Pancreas (tissue), 10 donors: Measurements from ENCODE around the gene BRSK2. TPM values are rescaled to one million over a fixed set of nuclear protein-coding genes. Genes with fewer than 3 reads are reported as not detected.

Source experiments
- ATAC-seq, 4 donors: fragments of 200-7000 bp; cut with Tn5 transposase; one replicate each; pipeline versions ENCODE4 v1.8.0 to v1.9.1; 2020; ENCODE audit warnings: mild to moderate bottlenecking in 4 of 4, moderate library complexity in 4 of 4
- DNase-seq, 6 donors: peaks; one replicate each; pipeline ENCODE4 v3.0.0-alpha.2; 2020
- FAIRE-seq: peaks from 2 replicates; lab custom pipeline; 2012; peaks lifted over from hg19 to GRCh38; lab: Jason Lieb, UNC
- H3K27ac ChIP-seq, 4 donors: fragments of 200-600 bp; sonication (generic); 1 replicate in 3 of 4; 2 replicates in 1 of 4; pipeline versions ENCODE4 v1.5.0 to v1.8.0; 2020
- H3K27me3 ChIP-seq, 4 donors: fragments of 200-600 bp; one replicate each; pipeline ENCODE4 v1.8.0; 2021
- H3K36me3 ChIP-seq, 3 donors: fragments of 200-600 bp; sonication (generic) in 1 of 3; one replicate each; pipeline versions ENCODE4 v1.5.0 to v1.8.0; 2020 to 2021
- H3K4me1 ChIP-seq, 3 donors: fragments of 200-600 bp; one replicate each; pipeline ENCODE4 v1.8.0; 2021
- H3K4me3 ChIP-seq, 4 donors: fragments of 200-600 bp; sonication (generic) in 2 of 4; one replicate each; pipeline versions ENCODE4 v1.5.0 to v1.8.0; 2020 to 2021
- H3K9me3 ChIP-seq, 4 donors: fragments of 200-600 bp; one replicate each; pipeline ENCODE4 v1.8.0; 2021
- WGBS, 2 donors: extraction: QIAGEN DNeasy Blood & Tissue Kit; methylation state at CpG; one replicate each; pipeline ENCODE4 v1.1.7; 2013; 5-methylcytosine and 5-hydroxymethylcytosine counted together
- intact Hi-C, 3 donors: fragments of 100-400 bp; cut with DNase I; formaldehyde crosslinking; loops; one replicate each; pipeline versions ENCODE4 v1.11.1 to v1.14.2; 2022
- polyA plus RNA-seq, 2 donors: library from polyadenylated mRNA; stranded (reverse); fragments of 200-250 nt; gene quantifications; one replicate each; pipeline ENCODE4 v1.2.3, GENCODE V29; 2013
- total RNA-seq, 6 donors: library from RNA; stranded (reverse); fragmentation: NEBNext Ultra II Directional in 4 of 6; extraction: Animal tissue kit (Norgen Biotek cat#: 25700) in 4 of 6; gene quantifications; one replicate each; pipeline versions ENCODE4 v1.2.1 to v1.2.4, GENCODE V29; 2021 to 2023
- TF ChIP-seq, protein P1 (sequence below), 4 donors: fragments of 200-600 bp; sonication (generic) in 3 of 4; IDR thresholded peaks; one replicate each; pipeline versions ENCODE4 v1.5.0 to v1.8.0; 2021; ENCODE audit warnings: antibody characterized with exemption in 4 of 4
- donor health status: healthy with polysubstance abuse.
- donor health status: DM: no; HTN: no; CAD: no; lungs with moderate emphysema.
- donor health status: DM: no; HTN: no; CAD: no.
- donor health status: control.
- donor health status: control.
- donor health status: Bipolar disorder and iron deficiency.
- donor health status: DM: yes; HTN: yes; CAD: no.
- donor health status: DM: no; HTN: no; CAD: no.
- donor health status: DM: no; HTN: no; CAD: no.
- donor health status: DM: yes; HTN: yes; CAD: no.

The BRSK2 gene
- total and polyA plus RNA-seq, 8 donors: 44.2 to 215 (median 70.9) TPM

DNA sequence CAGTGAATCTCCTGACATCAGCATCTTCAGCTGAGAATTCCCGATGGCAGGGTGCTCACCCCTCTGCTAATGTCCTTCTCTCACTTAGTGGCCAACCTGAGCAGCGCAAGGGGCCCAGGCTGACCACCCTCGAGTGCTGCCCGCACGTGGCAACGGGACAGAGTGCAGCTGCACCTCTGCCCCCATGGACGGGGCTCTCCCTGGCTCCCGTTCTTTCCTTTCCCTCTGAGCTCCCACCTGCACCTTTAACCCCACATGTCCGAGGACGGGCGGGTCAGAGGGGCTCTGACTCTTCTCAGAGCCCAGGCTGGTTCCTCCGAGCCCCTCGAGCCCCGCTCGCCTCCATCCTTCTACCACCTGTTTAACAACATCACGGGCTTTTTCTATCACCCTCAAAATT, 77.0 kb downstream of the BRSK2 start:
- Histone ChIP-seq H3K4me1 (no peaks in the 10 kb centered on the region), H3K27me3 (no peaks in the 10 kb centered on the region), H3K4me3 (no peak overlapping the region), H3K36me3 (peaks cover 0 to 16% (median 0%) of the 10 kb centered on the region in 3 donors), H3K9me3 (no peaks in the 10 kb centered on the region), H3K27ac (no peak overlapping the region)
- TF ChIP-seq, protein P1, sequence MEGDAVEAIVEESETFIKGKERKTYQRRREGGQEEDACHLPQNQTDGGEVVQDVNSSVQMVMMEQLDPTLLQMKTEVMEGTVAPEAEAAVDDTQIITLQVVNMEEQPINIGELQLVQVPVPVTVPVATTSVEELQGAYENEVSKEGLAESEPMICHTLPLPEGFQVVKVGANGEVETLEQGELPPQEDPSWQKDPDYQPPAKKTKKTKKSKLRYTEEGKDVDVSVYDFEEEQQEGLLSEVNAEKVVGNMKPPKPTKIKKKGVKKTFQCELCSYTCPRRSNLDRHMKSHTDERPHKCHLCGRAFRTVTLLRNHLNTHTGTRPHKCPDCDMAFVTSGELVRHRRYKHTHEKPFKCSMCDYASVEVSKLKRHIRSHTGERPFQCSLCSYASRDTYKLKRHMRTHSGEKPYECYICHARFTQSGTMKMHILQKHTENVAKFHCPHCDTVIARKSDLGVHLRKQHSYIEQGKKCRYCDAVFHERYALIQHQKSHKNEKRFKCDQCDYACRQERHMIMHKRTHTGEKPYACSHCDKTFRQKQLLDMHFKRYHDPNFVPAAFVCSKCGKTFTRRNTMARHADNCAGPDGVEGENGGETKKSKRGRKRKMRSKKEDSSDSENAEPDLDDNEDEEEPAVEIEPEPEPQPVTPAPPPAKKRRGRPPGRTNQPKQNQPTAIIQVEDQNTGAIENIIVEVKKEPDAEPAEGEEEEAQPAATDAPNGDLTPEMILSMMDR (IDR thresholded peaks at IDR 0.05): no peak
- intact Hi-C loops: no loop called here
- FAIRE-seq: no peak
- WGBS, 2 donors: 72% methylated on average over 16 of the region's 16 CpGs
- no peak for ATAC-seq
- DNase-seq: peak in 2 of 6 donors; percentile 24 to 58

DNA sequence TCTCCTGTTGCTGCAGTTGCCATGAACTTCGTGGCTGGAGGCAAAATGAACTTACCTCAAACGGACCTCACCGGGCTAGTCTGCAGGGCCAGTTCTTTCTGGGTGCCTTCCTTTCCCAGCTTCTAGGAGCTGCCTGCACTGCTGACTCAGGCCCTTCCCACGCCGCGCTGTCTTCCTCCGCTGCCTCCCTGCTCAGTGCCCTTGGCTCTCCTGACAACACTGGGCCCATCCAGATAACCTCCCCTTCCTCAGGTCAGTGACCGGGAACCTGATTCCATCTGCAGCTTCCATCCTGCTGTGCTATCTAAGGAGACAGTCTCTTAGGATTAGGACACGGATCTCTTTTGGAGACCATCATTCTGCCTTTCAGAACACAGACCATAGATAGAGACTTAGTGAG, 77.5 kb downstream of the BRSK2 start:
- Histone ChIP-seq H3K9me3 (no peaks in the 10 kb centered on the region), H3K27ac (no peak overlapping the region), H3K4me1 (no peaks in the 10 kb centered on the region), H3K36me3 (peaks cover 0 to 16% (median 0%) of the 10 kb centered on the region in 3 donors), H3K27me3 (no peaks in the 10 kb centered on the region), H3K4me3 (no peak overlapping the region)
- ATAC-seq (no peak), DNase-seq (peak in 1 of 6 donors; percentile 43), FAIRE-seq (no peak)
- TF ChIP-seq, protein P1 (IDR thresholded peaks at IDR 0.05): no peak
- intact Hi-C loops: no loop called here
- 68 to 70% methylated on average over 9 of the region's 9 CpGs for WGBS, 2 donors

DNA sequence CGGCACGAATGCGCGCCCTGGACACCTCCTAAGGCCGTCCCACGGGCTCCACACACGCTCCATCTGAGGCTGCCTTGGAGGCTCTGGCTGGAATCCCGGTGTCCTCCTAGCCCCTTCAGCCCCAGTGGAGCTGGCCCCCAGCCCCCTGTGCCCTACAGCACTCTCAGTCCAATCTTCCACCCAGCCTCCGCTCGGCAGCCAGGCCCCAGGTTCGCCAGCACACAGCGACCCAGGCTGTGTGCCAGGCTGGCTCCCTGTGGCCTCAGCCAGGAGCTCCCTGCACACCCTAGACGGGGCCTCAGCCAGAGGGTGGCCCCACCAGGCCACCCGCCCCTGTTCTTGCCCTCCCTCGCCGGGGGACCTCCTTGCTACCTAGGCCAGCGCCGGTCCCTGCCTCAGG, 78.3 kb downstream of the BRSK2 start:
- intact Hi-C loops: no loop called here
- H3K27me3 ChIP-seq: no peaks in the 10 kb centered on the region
- 76 to 93% methylated on average over 15 to 18 of the region's 18 CpGs for WGBS, 2 donors
- H3K27ac ChIP-seq: no peak overlapping the region
- TF ChIP-seq, protein P1 (IDR thresholded peaks at IDR 0.05): no peak
- DNase-seq: peak in 2 of 6 donors; percentile 26 to 72
- FAIRE-seq: no peak
- H3K4me3 ChIP-seq: no peak overlapping the region
- no peaks in the 10 kb centered on the region for H3K4me1 ChIP-seq
- no peak for ATAC-seq
- H3K9me3 ChIP-seq: no peaks in the 10 kb centered on the region
- H3K36me3 ChIP-seq: peaks cover 0 to 16% (median 0%) of the 10 kb centered on the region in 3 donors

DNA sequence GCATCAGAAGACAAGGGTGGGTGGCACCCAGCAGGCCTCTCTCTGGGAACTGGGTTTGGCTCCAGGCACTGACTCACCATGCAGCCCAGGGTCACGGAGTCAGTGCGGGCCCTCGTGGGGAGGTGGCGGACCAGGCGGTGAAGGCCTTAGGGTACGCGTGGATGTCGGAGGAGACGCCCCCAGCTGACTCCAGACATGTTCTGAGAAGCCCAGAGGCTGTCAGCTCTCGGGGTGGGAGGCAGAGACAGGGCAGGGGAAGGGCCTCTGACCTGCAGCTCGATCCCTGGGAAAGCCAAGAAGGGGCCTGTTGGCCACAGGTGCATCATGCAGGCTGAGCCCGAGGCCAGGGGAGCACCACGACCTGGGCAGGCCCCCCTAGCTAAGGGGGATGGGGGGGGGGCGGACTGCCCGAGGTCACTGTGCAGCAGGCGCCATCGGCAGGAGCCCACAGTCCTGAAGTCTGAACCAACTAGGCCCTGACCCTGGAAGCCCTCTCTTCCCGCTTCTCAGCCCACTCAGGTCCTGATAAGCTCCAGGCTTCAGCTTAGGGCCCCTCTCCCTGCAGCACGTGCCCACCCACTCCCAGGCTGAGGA, 78.8 kb downstream of the BRSK2 start:
- WGBS, 2 donors: 83% methylated on average over 16 to 19 of the region's 19 CpGs
- intact Hi-C loops: no loop called here
- no peak overlapping the region for H3K27ac ChIP-seq
- H3K4me3 ChIP-seq: no peak overlapping the region
- H3K4me1 ChIP-seq: no peaks in the 10 kb centered on the region
- H3K27me3 ChIP-seq: no peaks in the 10 kb centered on the region
- peaks cover 0 to 16% (median 0%) of the 10 kb centered on the region in 3 donors for H3K36me3 ChIP-seq
- TF ChIP-seq, protein P1 (IDR thresholded peaks at IDR 0.05): no peak
- peak in 2 of 6 donors; percentile 26 to 79 for DNase-seq
- H3K9me3 ChIP-seq: no peaks in the 10 kb centered on the region
- no peak for FAIRE-seq
- ATAC-seq: no peak

DNA sequence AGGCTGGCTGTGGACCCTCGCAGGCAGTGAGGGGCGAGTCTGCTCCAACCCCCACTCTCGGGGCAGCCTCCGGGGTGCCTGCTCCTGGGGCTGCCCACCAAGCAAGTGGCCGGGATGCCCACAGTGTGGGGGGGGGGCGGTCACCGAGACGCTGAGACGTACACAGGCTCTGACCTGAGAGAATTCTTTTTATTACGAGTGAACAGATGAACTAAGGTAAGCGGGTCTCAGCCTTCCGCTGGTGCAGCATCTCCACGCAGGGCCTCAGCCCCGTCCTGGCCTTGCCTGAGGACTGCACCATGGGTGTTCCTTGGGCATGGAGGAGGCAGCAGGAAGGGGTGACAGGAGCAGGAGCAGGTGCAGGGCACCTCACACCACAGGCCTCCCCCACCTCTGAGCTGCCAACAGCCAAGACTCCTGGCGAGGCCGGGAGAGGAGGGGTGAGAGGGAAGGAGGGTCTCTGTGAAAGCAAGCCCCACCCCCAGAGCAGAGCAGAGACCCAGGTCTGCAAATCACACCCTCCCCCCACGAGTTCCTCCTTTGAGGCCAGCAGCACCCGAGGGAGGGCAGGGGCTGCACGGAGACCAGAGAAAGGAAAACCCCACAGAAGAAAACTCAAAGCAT, 79.7 kb downstream of the BRSK2 start:
- Histone ChIP-seq H3K4me3 (no peak overlapping the region), H3K27me3 (no peaks in the 10 kb centered on the region), H3K4me1 (no peaks in the 10 kb centered on the region), H3K36me3 (peaks cover 0 to 16% (median 0%) of the 10 kb centered on the region in 3 donors), H3K27ac (no peak overlapping the region), H3K9me3 (no peaks in the 10 kb centered on the region)
- no peak for FAIRE-seq
- intact Hi-C loops: no loop called here
- peak in 2 of 6 donors; percentile 31 to 66 for DNase-seq
- ATAC-seq: no peak
- TF ChIP-seq, protein P1 (IDR thresholded peaks at IDR 0.05): no peak
- WGBS, 2 donors: 87% methylated on average over 18 to 19 of the region's 19 CpGs
